ENCODE results near the gene ARID5B.

- TF ChIP-seq CTCF (conservative IDR thresholded peaks at IDR 0.05 in 1 of 2, IDR thresholded peaks at IDR 0.05 in 1 of 2; ENCODE audit: extremely low read depth in 1 of 2, insufficient read depth in 1 of 2, low read depth in 1 of 2, low read length in 2 of 2) (no peak), EZH2 (IDR thresholded peaks at IDR 0.05; ENCODE audit: borderline replicate concordance, low read length) (no peak)
Measured at GRCh38 chr10:61962971-61963370, 61.5 kb downstream of the ARID5B start.

All from mammary epithelial cell (primary cell).